ENCODE results near the gene MSN.
"Not testable (repeated sequence)": the region's sequence is repeated elsewhere in the genome, so short reads cannot be mapped to it uniquely, and the experiment has no call there.

The MSN gene

DNA sequence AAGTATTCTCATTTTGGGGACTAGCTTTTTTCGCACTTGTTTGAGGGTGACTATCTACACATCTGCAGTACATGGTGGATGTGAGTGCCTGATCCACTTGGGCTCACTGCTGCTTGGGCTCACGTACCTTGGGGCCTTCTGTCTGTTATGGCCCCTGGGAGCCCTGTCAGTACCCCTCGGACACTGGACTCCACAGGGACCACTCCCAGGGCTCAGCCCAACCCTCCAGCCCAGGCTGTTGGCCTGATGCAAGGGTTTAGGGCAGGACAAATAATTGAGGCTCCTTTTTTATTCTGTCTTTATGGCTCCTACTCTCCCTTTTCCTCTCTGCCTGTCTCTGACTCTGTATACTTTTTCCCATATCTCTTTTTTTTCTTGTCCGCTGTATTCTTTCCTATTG is 32.7 kb upstream of the MSN start:
- Histone ChIP-seq H3K27me3 (ENCODE audit: insufficient read depth, low read length) (no peaks in the 10 kb centered on the region), H3K79me2 (ENCODE audit: control insufficient read depth, insufficient read depth, low read length, poor library complexity) (no peaks in the 10 kb centered on the region), H4K8ac (ENCODE audit: low read depth, low read length) (no peak overlapping the region), H3K18ac (ENCODE audit: low read length) (no peak overlapping the region), H3K4me3 (ENCODE audit: low read depth, low read length) (no peak overlapping the region), H3K9me3 (ENCODE audit: insufficient read depth, low read depth, low read length) (no peaks in the 10 kb centered on the region), H3K4me2 (ENCODE audit: low read length) (no peak overlapping the region), H3K4ac (ENCODE audit: low read depth, low read length) (no peak overlapping the region), H4K12ac (ENCODE audit: low read depth, low read length) (no peak overlapping the region), H2BK5ac (ENCODE audit: low read depth, low read length, poor library complexity) (no peak overlapping the region), H3K27ac (ENCODE audit: low read depth, low read length) (no peak overlapping the region), H2BK120ac (ENCODE audit: insufficient read depth, low read length, poor library complexity) (no peak overlapping the region), H3K9ac (ENCODE audit: low read length) (no peak overlapping the region), H2BK12ac (ENCODE audit: low read length) (no peak overlapping the region), H3K4me1 (ENCODE audit: control insufficient read depth in 1 of 2, insufficient read depth in 2 of 2, low read length in 2 of 2) (no peaks in the 10 kb centered on the region), H2AK5ac (ENCODE audit: low read length) (no peak overlapping the region), H3K14ac (ENCODE audit: low read length) (no peak overlapping the region), H2AFZ (ENCODE audit: insufficient read depth, low read length, poor library complexity) (no peak overlapping the region), H3K79me1 (ENCODE audit: low read length) (no peaks in the 10 kb centered on the region), H3K23ac (ENCODE audit: low read length) (no peak overlapping the region), H3K36me3 (ENCODE audit: control insufficient read depth in 1 of 2, insufficient read depth in 2 of 2, low read length in 2 of 2) (no peaks in the 10 kb centered on the region), H4K91ac (ENCODE audit: low read depth, low read length) (no peak overlapping the region)
- no peak for DNase-seq
- WGBS (ENCODE audit: extremely low coverage, insufficient coverage, insufficient read length) = no CpG with 5 or more reads among the region's 4 CpGs

DNA sequence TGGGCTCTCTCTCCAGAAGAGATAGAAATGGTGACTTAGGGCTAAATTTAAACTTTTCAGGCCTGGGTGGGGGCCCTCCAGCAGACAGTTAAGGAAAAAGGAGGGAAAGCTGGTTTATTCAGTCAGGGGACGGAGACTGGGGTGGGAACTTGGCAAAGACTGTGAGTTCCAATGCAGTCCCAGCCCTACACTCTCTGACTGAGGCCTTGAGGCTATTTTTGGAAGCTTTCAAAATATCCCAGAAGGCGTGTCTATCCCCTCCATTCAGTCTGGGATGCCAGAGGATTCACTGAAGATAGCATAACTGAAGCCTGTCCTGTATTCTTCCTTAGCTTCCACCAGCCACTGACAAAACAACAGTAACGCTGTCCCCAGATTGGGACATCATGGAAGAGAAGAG is 32.1 kb upstream of the MSN start:
- Histone ChIP-seq H2BK120ac (ENCODE audit: insufficient read depth, low read length, poor library complexity) (no peak overlapping the region), H3K9me3 (ENCODE audit: insufficient read depth, low read depth, low read length) (no peaks in the 10 kb centered on the region), H3K18ac (ENCODE audit: low read length) (no peak overlapping the region), H2AK5ac (ENCODE audit: low read length) (no peak overlapping the region), H2BK12ac (ENCODE audit: low read length) (no peak overlapping the region), H3K14ac (ENCODE audit: low read length) (no peak overlapping the region), H2BK5ac (ENCODE audit: low read depth, low read length, poor library complexity) (no peak overlapping the region), H4K91ac (ENCODE audit: low read depth, low read length) (no peak overlapping the region), H3K79me2 (ENCODE audit: control insufficient read depth, insufficient read depth, low read length, poor library complexity) (no peaks in the 10 kb centered on the region), H3K27me3 (ENCODE audit: insufficient read depth, low read length) (no peaks in the 10 kb centered on the region), H2AFZ (ENCODE audit: insufficient read depth, low read length, poor library complexity) (no peak overlapping the region), H3K4me3 (ENCODE audit: low read depth, low read length) (no peak overlapping the region), H3K4me2 (ENCODE audit: low read length) (no peak overlapping the region), H3K36me3 (ENCODE audit: control insufficient read depth in 1 of 2, insufficient read depth in 2 of 2, low read length in 2 of 2) (no peaks in the 10 kb centered on the region), H3K23ac (ENCODE audit: low read length) (no peak overlapping the region), H3K27ac (ENCODE audit: low read depth, low read length) (no peak overlapping the region), H3K4ac (ENCODE audit: low read depth, low read length) (no peak overlapping the region), H3K79me1 (ENCODE audit: low read length) (no peaks in the 10 kb centered on the region), H4K12ac (ENCODE audit: low read depth, low read length) (no peak overlapping the region), H3K9ac (ENCODE audit: low read length) (no peak overlapping the region), H3K4me1 (ENCODE audit: control insufficient read depth in 1 of 2, insufficient read depth in 2 of 2, low read length in 2 of 2) (no peaks in the 10 kb centered on the region), H4K8ac (ENCODE audit: low read depth, low read length) (no peak overlapping the region)
- WGBS (ENCODE audit: extremely low coverage, insufficient coverage, insufficient read length) = no CpG with 5 or more reads among the region's 3 CpGs
- DNase-seq = no peak

DNA sequence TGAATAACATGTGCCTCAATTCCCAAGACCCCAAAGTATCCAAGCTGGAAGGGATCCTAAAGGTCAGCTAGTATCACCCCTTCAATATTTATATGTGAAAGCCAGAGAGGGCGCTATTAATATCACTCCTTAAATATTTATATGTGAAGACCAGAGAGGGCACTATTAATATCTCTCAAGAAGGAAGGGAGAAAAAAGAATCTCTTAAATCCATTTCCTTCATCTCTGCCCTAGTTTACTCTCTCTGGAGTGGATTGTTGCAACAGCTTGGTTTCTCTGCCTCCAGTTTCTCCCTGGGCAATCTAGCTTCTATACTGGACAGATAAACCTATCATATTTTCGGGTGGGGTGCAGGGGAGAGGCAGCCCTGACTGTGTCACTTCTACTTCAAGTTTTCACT is 31.6 kb upstream of the MSN start:
- H3K27me3 ChIP-seq (ENCODE audit: insufficient read depth, low read length) = no peaks in the 10 kb centered on the region
- no peak overlapping the region for H3K23ac ChIP-seq (ENCODE audit: low read length)
- no CpG with 5 or more reads among the region's 2 CpGs for WGBS (ENCODE audit: extremely low coverage, insufficient coverage, insufficient read length)
- H3K9me3 ChIP-seq (ENCODE audit: insufficient read depth, low read depth, low read length) = no peaks in the 10 kb centered on the region
- no peak overlapping the region for H2AK5ac ChIP-seq (ENCODE audit: low read length)
- no peak overlapping the region for H2BK5ac ChIP-seq (ENCODE audit: low read depth, low read length, poor library complexity)
- no peaks in the 10 kb centered on the region for H3K36me3 ChIP-seq (ENCODE audit: control insufficient read depth in 1 of 2, insufficient read depth in 2 of 2, low read length in 2 of 2)
- H3K4me2 ChIP-seq (ENCODE audit: low read length) = no peak overlapping the region
- H3K18ac ChIP-seq (ENCODE audit: low read length) = no peak overlapping the region
- H3K14ac ChIP-seq (ENCODE audit: low read length) = no peak overlapping the region
- no peak overlapping the region for H2BK120ac ChIP-seq (ENCODE audit: insufficient read depth, low read length, poor library complexity)
- H3K4ac ChIP-seq (ENCODE audit: low read depth, low read length) = no peak overlapping the region
- H3K9ac ChIP-seq (ENCODE audit: low read length) = no peak overlapping the region
- no peak overlapping the region for H4K12ac ChIP-seq (ENCODE audit: low read depth, low read length)
- no peak overlapping the region for H3K4me3 ChIP-seq (ENCODE audit: low read depth, low read length)
- H3K27ac ChIP-seq (ENCODE audit: low read depth, low read length) = no peak overlapping the region
- H4K8ac ChIP-seq (ENCODE audit: low read depth, low read length) = no peak overlapping the region
- no peak overlapping the region for H2AFZ ChIP-seq (ENCODE audit: insufficient read depth, low read length, poor library complexity)
- no peaks in the 10 kb centered on the region for H3K79me1 ChIP-seq (ENCODE audit: low read length)
- no peaks in the 10 kb centered on the region for H3K4me1 ChIP-seq (ENCODE audit: control insufficient read depth in 1 of 2, insufficient read depth in 2 of 2, low read length in 2 of 2)
- no peak overlapping the region for H2BK12ac ChIP-seq (ENCODE audit: low read length)
- no peak for DNase-seq
- no peak overlapping the region for H4K91ac ChIP-seq (ENCODE audit: low read depth, low read length)
- H3K79me2 ChIP-seq (ENCODE audit: control insufficient read depth, insufficient read depth, low read length, poor library complexity) = no peaks in the 10 kb centered on the region

DNA sequence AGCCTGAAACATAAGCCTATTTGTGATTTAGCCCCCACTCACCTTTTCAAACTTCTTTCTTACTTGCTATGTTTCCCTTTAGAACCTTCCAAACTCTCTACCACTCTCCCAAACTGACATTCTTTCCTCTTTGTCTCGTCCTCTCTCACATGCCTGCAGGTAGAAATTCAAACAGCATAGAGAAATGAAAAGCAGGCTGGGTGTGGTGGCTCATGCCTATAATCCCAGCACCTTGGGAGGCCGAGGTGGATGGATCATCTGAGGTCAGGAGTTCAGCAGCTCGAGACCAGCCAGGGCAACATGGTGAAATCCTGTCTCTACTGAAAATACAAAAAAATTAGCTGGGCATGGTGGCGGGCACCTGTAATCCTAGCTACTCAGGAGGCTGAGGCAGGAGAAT is 31.2 kb upstream of the MSN start:
- H4K12ac ChIP-seq (ENCODE audit: low read depth, low read length); H4K8ac ChIP-seq (ENCODE audit: low read depth, low read length); H3K4me1 ChIP-seq (ENCODE audit: control insufficient read depth in 1 of 2, insufficient read depth in 2 of 2, low read length in 2 of 2); H3K18ac ChIP-seq (ENCODE audit: low read length); H2BK5ac ChIP-seq (ENCODE audit: low read depth, low read length, poor library complexity); H3K79me1 ChIP-seq (ENCODE audit: low read length); H3K36me3 ChIP-seq (ENCODE audit: control insufficient read depth in 1 of 2, insufficient read depth in 2 of 2, low read length in 2 of 2); H3K4me3 ChIP-seq (ENCODE audit: low read depth, low read length); H4K91ac ChIP-seq (ENCODE audit: low read depth, low read length); H3K23ac ChIP-seq (ENCODE audit: low read length); H3K27me3 ChIP-seq (ENCODE audit: insufficient read depth, low read length); H3K4me2 ChIP-seq (ENCODE audit: low read length); H3K9me3 ChIP-seq (ENCODE audit: insufficient read depth, low read depth, low read length); H3K14ac ChIP-seq (ENCODE audit: low read length); H3K27ac ChIP-seq (ENCODE audit: low read depth, low read length); DNase-seq; H3K79me2 ChIP-seq (ENCODE audit: control insufficient read depth, insufficient read depth, low read length, poor library complexity); H3K9ac ChIP-seq (ENCODE audit: low read length); H2AFZ ChIP-seq (ENCODE audit: insufficient read depth, low read length, poor library complexity); H2BK120ac ChIP-seq (ENCODE audit: insufficient read depth, low read length, poor library complexity); H2BK12ac ChIP-seq (ENCODE audit: low read length); H3K4ac ChIP-seq (ENCODE audit: low read depth, low read length); H2AK5ac ChIP-seq (ENCODE audit: low read length): not testable (repeated sequence)
- WGBS (ENCODE audit: extremely low coverage, insufficient coverage, insufficient read length) = no CpG with 5 or more reads among the region's 4 CpGs

Data from trophoblast cell (in vitro differentiated cells and primary cell).